OCI-LY7 (cell line): Measurements from ENCODE around the gene PTPRM. TPM values are rescaled to one million over a fixed set of nuclear protein-coding genes. Genes with fewer than 3 reads are reported as not detected.

Source experiments
- BruUV-seq: library from RNA; stranded (reverse); fragments of 400-500 nt; replicated peaks from 2 replicates; lab custom pipeline; 2021; lab: Mats Ljungman, UMichigan
- CTCF ChIA-PET: fragments of 300-600 bp; sonication (Branson Sonifier 250); formaldehyde crosslinking; loops from one replicate; lab custom pipeline; 2022; ENCODE audit warnings: antibody characterized with exemption; ENCODE audit not compliant: unreplicated experiment; lab: Charles Lee
- POLR2A ChIA-PET: fragments of 300-600 bp; sonication (Branson Sonifier 250); formaldehyde crosslinking; loops from one replicate; lab custom pipeline; 2022; ENCODE audit warnings: antibody characterized with exemption; lab: Charles Lee
- DNase-seq: peaks from one replicate; pipeline ENCODE4 v3.0.0-alpha.2; 2015; ENCODE audit warnings: low spot score
- H2AFZ ChIP-seq: fragments of 200-600 bp; sonication (generic), shearing (Covaris generic); 2 replicates; pipeline ENCODE4 v1.6.1; 2014; ENCODE audit warnings: mild to moderate bottlenecking, antibody characterized with exemption, low read length, moderate library complexity
- H3K27ac ChIP-seq: fragments of 200-600 bp; sonication (generic); 2 replicates; pipeline ENCODE4 v1.5.1; 2014; ENCODE audit warnings: mixed run types, low read depth, mild to moderate bottlenecking, moderate library complexity, low read length, inconsistent platforms; ENCODE audit not compliant: poor library complexity, severe bottlenecking
- H3K36me3 ChIP-seq: fragments of 200-600 bp; sonication (generic); 2 replicates; pipeline ENCODE4 v1.6.1; 2014; ENCODE audit warnings: mild to moderate bottlenecking, antibody characterized with exemption, low read length, moderate library complexity, mixed read lengths; ENCODE audit not compliant: insufficient read depth
- H3K4me1 ChIP-seq: fragments of 200-600 bp; sonication (generic); 2 replicates; pipeline ENCODE4 v1.5.1; 2014; ENCODE audit warnings: mild to moderate bottlenecking, low read length; ENCODE audit not compliant: insufficient read depth, poor library complexity, severe bottlenecking
- H3K4me2 ChIP-seq: fragments of 200-600 bp; sonication (generic); 2 replicates; pipeline ENCODE4 v1.6.1; 2014; ENCODE audit warnings: mild to moderate bottlenecking, low read length
- H3K4me3 ChIP-seq: fragments of 200-600 bp; sonication (generic); 2 replicates; pipeline ENCODE4 v1.5.1; 2014; ENCODE audit warnings: mild to moderate bottlenecking, low read depth, low read length; ENCODE audit not compliant: poor library complexity, severe bottlenecking
- H3K79me2 ChIP-seq: fragments of 200-600 bp; sonication (generic); 2 replicates; pipeline ENCODE4 v1.6.1; 2016; ENCODE audit warnings: low read depth, mild to moderate bottlenecking, low read length, moderate library complexity, mixed read lengths; ENCODE audit not compliant: insufficient read depth
- H3K9me2 ChIP-seq: fragments of 200-600 bp; sonication (generic); 2 replicates; pipeline ENCODE4 v1.6.1; 2016; ENCODE audit warnings: mild to moderate bottlenecking, low read length, mixed read lengths; ENCODE audit not compliant: insufficient read depth
- H3K9me3 ChIP-seq: fragments of 200-600 bp; sonication (generic); 2 replicates; pipeline ENCODE4 v1.6.1; 2014; ENCODE audit warnings: mild to moderate bottlenecking, mixed run types, low read length, mixed read lengths
- H4K20me1 ChIP-seq: fragments of 200-600 bp; sonication (generic); 2 replicates; pipeline ENCODE4 v1.6.1; 2014; ENCODE audit warnings: mild to moderate bottlenecking, antibody characterized with exemption, low read length, moderate library complexity, mixed read lengths; ENCODE audit not compliant: insufficient read depth
- EZH2phosphoT487 ChIP-seq: fragments of 200-600 bp; sonication (generic); IDR thresholded peaks from 2 replicates; pipeline ENCODE4 v1.6.1; 2018; ENCODE audit warnings: low read depth, borderline replicate concordance, mild to moderate bottlenecking, mixed run types, antibody characterized with exemption, low read length, moderate library complexity, mixed read lengths
- intact Hi-C: fragments of 100-400 bp; cut with micrococcal nuclease; formaldehyde crosslinking; loops from one replicate; pipeline ENCODE4 v1.10.0; 2022; ENCODE audit not compliant: unreplicated experiment
- total RNA-seq, 2 experiments: library from RNA; depleted of rRNA in 1 of 2; stranded (reverse); fragments of >200 nt in 1 of 2; shearing (Covaris generic) in 1 of 2; gene quantifications; 2 replicates each; pipeline ENCODE4 v1.2.3, GENCODE V29; 2014 to 2022
- TF ChIP-seq, protein P1 (sequence below): fragments of 200-600 bp; sonication (generic); conservative IDR thresholded peaks from 2 replicates; pipeline ENCODE4 v1.5.1; 2014; ENCODE audit warnings: mild to moderate bottlenecking, antibody characterized with exemption, low read length, moderate library complexity, mixed read lengths

Gene PTPRM
- total RNA-seq, 2 experiments from 2014 or later, result not detected

DNA sequence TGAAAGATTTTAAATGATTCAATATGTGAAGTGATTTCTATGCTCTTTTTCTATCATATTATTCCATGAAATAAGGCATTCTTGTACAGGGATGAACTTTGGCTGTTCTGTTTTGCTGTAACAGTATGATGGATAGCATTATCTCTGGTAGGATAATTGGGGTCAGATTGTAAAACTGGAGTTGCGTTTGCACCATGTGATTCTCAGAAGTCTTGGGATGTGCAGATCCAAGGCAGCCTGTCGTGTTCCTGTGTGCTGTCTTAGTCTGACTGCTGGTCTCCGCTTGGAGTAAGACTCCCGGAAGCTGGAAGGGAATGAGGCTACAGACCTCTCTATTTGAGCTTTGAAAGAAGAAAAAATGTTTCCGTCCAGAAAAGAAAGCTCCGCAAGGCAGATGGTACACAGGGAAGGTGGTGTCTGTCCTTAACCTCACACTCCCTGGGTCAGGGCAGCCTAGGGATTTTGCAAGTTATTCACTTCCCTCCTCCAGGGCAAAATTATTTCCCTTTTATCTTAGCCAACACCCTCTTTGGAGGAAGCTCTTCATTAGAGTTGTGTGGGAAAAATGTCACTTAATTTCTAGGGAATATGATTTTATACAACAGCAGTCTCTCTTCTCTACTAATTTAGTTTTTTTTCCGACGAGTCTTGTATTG is 250.6 kb downstream of the PTPRM start:
- Histone ChIP-seq H3K9me3 (no peaks in the 10 kb centered on the region), H3K79me2 (no peaks in the 10 kb centered on the region), H3K9me2 (no peaks in the 10 kb centered on the region), H3K27ac (no peak overlapping the region), H4K20me1 (no peaks in the 10 kb centered on the region), H2AFZ (no peak overlapping the region), H3K4me2 (no peak overlapping the region), H3K4me1 (no peaks in the 10 kb centered on the region), H3K4me3 (no peak overlapping the region), H3K36me3 (no peaks in the 10 kb centered on the region)
- no peak for DNase-seq
- intact Hi-C loops, result no loop called here
- BruUV-seq, result no TSS peak
- CTCF ChIA-PET, result no interaction called here
- TF ChIP-seq EZH2phosphoT487, result no peak
- TF ChIP-seq, protein P1, sequence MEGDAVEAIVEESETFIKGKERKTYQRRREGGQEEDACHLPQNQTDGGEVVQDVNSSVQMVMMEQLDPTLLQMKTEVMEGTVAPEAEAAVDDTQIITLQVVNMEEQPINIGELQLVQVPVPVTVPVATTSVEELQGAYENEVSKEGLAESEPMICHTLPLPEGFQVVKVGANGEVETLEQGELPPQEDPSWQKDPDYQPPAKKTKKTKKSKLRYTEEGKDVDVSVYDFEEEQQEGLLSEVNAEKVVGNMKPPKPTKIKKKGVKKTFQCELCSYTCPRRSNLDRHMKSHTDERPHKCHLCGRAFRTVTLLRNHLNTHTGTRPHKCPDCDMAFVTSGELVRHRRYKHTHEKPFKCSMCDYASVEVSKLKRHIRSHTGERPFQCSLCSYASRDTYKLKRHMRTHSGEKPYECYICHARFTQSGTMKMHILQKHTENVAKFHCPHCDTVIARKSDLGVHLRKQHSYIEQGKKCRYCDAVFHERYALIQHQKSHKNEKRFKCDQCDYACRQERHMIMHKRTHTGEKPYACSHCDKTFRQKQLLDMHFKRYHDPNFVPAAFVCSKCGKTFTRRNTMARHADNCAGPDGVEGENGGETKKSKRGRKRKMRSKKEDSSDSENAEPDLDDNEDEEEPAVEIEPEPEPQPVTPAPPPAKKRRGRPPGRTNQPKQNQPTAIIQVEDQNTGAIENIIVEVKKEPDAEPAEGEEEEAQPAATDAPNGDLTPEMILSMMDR, result no peak
- POLR2A ChIA-PET, result interaction anchor here (0.6 kb wide), 1 partner anchor 130 kb away, joined by 3 read pairs; no protein-coding TSS in a partner anchor

DNA sequence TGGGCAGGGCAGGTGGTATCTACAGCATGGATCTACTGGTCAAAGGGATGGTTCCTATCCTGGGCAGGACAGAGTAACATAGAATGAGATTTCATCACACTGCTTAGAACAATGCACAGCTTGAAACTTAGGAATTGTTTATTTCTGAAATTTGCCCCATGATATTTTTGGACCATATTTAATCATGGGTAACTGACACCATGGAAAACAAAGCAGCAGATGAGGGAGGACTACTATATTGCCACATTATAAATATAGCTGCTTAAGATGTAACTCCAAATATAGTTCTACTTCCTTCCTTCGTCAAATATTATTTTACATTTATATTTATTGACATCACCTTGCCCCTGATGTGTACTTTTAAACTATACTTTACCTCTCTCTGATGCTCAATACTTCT is 254.7 kb downstream of the PTPRM start:
- H3K9me3 ChIP-seq, result no peaks in the 10 kb centered on the region
- ChIA-PET CTCF (no interaction called here), POLR2A (no interaction called here)
- TF ChIP-seq, protein P1, result no peak
- no peak for TF ChIP-seq EZH2phosphoT487
- BruUV-seq, result no TSS peak
- no peak overlapping the region for H3K27ac ChIP-seq
- DNase-seq, result no peak
- H4K20me1 ChIP-seq, result no peaks in the 10 kb centered on the region
- no peaks in the 10 kb centered on the region for H3K9me2 ChIP-seq
- H3K4me3 ChIP-seq, result no peak overlapping the region
- H2AFZ ChIP-seq, result peak overlapping the region; percentile 19; the same call in 1 of the 2 replicates
- intact Hi-C loops, result no loop called here
- no peaks in the 10 kb centered on the region for H3K4me1 ChIP-seq
- H3K4me2 ChIP-seq, result no peak overlapping the region
- no peaks in the 10 kb centered on the region for H3K36me3 ChIP-seq
- no peaks in the 10 kb centered on the region for H3K79me2 ChIP-seq
